ENCODE measurements around the gene PRPF6. TPM values are rescaled to one million over a fixed set of nuclear protein-coding genes. Genes with fewer than 3 reads are reported as not detected.
A peak's percentile ranks its signal among the peaks of the same experiment; 100 is the strongest.
"Not testable (repeated sequence)": the region's sequence is repeated elsewhere in the genome, so short reads cannot be mapped to it uniquely, and the experiment has no call there.

PRPF6 gene
- total and polyA plus RNA-seq, 7 donors, result 23.4 to 59.9 (median 44.9) TPM

DNA sequence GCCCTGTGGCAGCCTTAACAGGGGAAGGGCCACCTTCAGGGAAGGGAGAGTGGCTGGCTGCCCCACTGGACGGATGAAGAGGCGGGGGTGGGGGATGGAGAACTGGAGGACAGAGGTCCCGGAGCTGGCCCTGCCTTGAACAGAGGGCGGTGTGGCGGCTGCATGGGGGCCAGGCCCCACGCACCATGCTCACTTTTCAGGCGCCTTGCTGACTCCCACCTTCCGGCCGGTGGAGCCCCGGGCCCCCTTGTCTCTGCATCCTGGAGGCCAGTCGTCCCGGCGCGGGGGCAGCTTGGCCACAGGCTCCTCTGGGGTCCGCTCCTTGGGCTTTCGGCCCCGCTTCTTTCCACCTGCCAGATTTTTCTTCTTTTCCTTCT, 21.2 kb upstream of the PRPF6 start:
- Histone ChIP-seq H3K36me3 (peaks cover 0 to 51% (median 19%) of the 10 kb centered on the region in 4 donors), H3K4me3 (no peak overlapping the region), H3K27ac (no peak overlapping the region), H3K9me3 (no peaks in the 10 kb centered on the region), H3K4me1 (peaks cover 0 to 25% (median 20%) of the 10 kb centered on the region in 4 donors), H3K27me3 (no peaks in the 10 kb centered on the region)
- intact Hi-C loops (cut with DNase I), result no loop called here
- TF ChIP-seq POLR2AphosphoS5 (IDR thresholded peaks at IDR 0.05), result no peak
- TF ChIP-seq, protein P1, sequence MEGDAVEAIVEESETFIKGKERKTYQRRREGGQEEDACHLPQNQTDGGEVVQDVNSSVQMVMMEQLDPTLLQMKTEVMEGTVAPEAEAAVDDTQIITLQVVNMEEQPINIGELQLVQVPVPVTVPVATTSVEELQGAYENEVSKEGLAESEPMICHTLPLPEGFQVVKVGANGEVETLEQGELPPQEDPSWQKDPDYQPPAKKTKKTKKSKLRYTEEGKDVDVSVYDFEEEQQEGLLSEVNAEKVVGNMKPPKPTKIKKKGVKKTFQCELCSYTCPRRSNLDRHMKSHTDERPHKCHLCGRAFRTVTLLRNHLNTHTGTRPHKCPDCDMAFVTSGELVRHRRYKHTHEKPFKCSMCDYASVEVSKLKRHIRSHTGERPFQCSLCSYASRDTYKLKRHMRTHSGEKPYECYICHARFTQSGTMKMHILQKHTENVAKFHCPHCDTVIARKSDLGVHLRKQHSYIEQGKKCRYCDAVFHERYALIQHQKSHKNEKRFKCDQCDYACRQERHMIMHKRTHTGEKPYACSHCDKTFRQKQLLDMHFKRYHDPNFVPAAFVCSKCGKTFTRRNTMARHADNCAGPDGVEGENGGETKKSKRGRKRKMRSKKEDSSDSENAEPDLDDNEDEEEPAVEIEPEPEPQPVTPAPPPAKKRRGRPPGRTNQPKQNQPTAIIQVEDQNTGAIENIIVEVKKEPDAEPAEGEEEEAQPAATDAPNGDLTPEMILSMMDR (IDR thresholded peaks at IDR 0.05), result no peak
- TF ChIP-seq POLR2A (IDR thresholded peaks at IDR 0.05), result no peak
- TF ChIP-seq EP300 (IDR thresholded peaks at IDR 0.05), result no peak
- 96 to 97% methylated on average over 17 of the region's 17 CpGs for WGBS, 2 donors
- DNase-seq, result no peak

DNA sequence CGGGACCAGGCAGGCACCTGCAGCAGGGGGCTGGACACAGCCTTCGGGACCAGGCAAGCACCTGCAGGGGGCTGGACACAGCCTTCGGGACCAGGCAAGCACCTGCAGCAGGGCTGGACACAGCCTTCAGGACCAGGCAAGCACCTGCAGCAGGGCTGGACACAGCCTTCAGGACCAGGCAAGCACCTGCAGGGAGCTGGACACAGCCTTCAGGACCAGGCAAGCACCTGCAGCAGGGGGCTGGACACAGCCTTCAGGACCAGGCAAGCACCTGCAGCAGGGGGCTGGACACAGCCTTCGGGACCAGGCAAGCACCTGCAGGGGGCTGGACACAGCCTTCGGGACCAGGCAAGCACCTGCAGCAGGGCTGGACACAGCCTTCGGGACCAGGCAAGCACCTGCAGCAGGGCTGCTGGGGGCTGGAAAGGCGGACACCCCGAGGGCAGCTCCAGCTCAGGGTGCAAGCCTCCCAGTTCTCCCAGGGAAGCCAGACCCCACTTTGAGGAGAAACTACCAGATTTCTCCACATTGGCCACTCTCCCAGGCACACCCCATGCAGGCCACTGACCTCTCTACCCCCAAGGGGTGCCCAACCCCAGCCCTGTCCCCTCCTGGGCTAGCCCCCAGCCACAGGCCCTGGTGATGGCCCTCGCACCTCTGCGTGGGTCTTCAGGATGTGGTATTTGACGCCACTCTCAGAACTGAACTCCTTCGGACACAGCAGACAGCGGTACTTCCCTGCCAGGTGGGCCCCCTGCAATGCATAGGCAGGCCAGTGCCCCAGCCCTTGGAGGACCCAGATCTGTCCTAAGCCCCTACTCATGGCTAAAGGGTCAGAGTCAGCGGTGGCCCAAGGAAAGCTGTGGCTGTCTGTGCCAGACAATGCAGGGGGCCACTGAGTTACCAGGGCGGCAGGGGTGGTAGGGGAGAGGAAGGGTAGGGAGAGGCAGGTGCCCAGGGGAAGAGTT, 20.0 kb upstream of the PRPF6 start:
- DNase-seq; H3K4me3 ChIP-seq; H3K9me3 ChIP-seq; intact Hi-C loops (cut with DNase I); H3K27me3 ChIP-seq; H3K27ac ChIP-seq: not testable (repeated sequence)
- WGBS, 2 donors, result 90 to 94% methylated on average over 15 of the region's 15 CpGs
- H3K36me3 ChIP-seq, result peaks cover 0 to 51% (median 19%) of the 10 kb centered on the region in 4 donors
- peaks cover 0 to 15% (median 14%) of the 10 kb centered on the region in 4 donors for H3K4me1 ChIP-seq

DNA sequence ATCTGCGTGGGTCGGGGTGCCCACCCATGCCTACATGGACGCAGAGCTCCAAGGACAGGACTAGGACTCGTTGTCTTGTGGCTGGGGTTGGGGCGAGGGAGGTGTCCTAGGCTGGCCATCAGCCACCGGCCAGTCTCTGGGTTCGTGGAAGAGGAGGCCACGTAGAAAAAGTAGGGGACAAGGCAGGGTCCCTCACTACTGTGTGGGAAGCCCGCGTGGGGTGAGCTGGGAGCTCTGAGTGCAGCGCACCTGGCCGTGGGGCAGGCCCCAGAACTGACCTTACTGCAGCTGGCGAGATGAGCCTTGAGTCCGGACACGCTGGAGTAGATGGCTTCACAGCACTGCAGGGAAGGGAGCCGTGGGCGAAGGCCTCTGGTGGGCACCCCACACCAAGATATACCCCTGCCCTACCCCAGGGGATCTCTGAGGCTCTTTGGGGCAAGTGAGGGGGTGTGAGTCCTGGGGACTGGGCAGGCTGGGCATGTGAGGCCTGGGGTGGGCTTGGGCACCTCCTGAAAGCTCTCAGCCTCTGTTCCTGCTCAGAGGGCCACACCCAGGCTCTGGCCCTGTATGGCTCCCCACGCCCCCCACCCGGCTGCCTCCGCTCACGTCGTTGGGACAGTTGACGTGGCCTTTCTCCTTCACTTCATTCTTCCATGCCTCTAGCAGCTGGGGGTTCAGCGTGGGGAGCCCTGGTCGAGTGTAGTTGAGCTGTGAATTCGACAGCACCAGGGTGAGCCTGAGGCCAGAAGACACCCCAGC, 19.1 kb upstream of the PRPF6 start:
- 94 to 95% methylated on average over 26 of the region's 26 CpGs for WGBS, 2 donors

DNA sequence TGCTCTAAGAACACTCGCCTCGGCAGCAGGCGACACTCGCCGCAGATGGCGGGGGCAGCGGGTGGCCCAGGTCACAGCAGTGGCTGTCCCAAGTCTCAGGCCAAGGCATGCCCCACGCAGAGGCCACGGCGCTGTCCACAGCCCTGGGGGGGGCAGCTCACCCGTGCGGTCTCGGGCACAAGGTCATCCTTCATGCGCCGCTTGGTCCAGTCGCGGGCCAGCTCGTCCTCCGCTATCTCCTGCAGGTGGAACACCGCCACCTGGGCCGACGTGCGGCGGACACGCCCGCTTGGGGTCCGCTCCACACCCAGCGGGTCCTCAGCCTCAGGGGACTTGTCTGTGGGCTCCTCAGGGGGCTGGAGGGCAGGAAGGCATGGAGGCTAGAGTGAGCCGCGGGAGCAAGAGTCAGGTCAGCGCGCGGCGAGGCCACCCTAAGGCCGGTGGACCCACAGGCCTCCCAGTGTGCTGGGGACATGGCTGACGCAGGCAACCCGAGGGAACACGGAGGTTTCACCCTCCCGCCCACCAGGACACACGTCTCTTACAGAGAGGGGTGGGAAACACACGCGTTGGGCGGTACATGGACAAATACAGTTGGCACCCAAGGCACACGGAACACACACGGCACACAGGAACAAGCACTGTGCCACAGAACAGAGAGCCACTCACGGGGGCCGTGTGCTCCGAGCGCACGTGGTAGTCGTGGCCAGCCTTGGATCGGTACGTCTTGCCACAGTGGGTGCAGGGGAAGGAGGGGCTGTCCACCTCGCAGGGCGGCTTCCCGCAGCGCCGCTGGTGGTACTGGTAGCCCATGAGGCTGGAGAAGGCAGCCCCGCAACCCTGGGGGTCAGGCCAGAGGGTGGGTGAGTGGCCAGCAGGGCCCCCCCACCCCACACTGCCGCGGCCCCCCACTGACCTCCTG, 18.2 kb upstream of the PRPF6 start:
- H3K9me3 ChIP-seq, result no peaks in the 10 kb centered on the region
- H3K27me3 ChIP-seq, result no peaks in the 10 kb centered on the region
- H3K27ac ChIP-seq, result no peak overlapping the region
- H3K4me1 ChIP-seq, result peaks cover 0 to 6% (median 3%) of the 10 kb centered on the region in 4 donors
- H3K36me3 ChIP-seq, result peaks cover 0 to 66% (median 30%) of the 10 kb centered on the region in 4 donors
- intact Hi-C loops (cut with DNase I), result no loop called here
- H3K4me3 ChIP-seq, result no peak overlapping the region
- 96 to 97% methylated on average over 61 of the region's 61 CpGs for WGBS, 2 donors
- DNase-seq, result no peak
- TF ChIP-seq EP300 (IDR thresholded peaks at IDR 0.05) (no peak), POLR2AphosphoS5 (IDR thresholded peaks at IDR 0.05) (no peak), POLR2A (IDR thresholded peaks at IDR 0.05) (no peak)
- TF ChIP-seq, protein P1 (IDR thresholded peaks at IDR 0.05), result no peak

More for the DNA sequence above, 19.1 kb upstream of the PRPF6 start:
- peaks cover 0 to 14% (median 11%) of the 10 kb centered on the region in 4 donors for H3K4me1 ChIP-seq
- no peak overlapping the region for H3K27ac ChIP-seq
- no peaks in the 10 kb centered on the region for H3K27me3 ChIP-seq
- no peaks in the 10 kb centered on the region for H3K9me3 ChIP-seq
- DNase-seq, result peak; percentile 56
- H3K36me3 ChIP-seq, result peaks cover 0 to 59% (median 27%) of the 10 kb centered on the region in 4 donors
- TF ChIP-seq, protein P1 (IDR thresholded peaks at IDR 0.05), result no peak
- no peak for TF ChIP-seq POLR2AphosphoS5 (IDR thresholded peaks at IDR 0.05)
- TF ChIP-seq EP300 (IDR thresholded peaks at IDR 0.05), result no peak
- no peak for TF ChIP-seq POLR2A (IDR thresholded peaks at IDR 0.05)
- H3K4me3 ChIP-seq, result no peak overlapping the region
- intact Hi-C loops (cut with DNase I), result no loop called here
